GM21367 (cell line): ENCODE results near the gene GGTLC1.
"Not testable (repeated sequence)": the region's sequence is repeated elsewhere in the genome, so short reads cannot be mapped to it uniquely, and the experiment has no call there.

ENCODE experiments used
- ATAC-seq: cut with Tn5 transposase; IDR thresholded peaks from one replicate; pipeline ENCODE4 v1.9.1; 2021; ENCODE audit not compliant: unreplicated experiment

Gene GGTLC1

DNA sequence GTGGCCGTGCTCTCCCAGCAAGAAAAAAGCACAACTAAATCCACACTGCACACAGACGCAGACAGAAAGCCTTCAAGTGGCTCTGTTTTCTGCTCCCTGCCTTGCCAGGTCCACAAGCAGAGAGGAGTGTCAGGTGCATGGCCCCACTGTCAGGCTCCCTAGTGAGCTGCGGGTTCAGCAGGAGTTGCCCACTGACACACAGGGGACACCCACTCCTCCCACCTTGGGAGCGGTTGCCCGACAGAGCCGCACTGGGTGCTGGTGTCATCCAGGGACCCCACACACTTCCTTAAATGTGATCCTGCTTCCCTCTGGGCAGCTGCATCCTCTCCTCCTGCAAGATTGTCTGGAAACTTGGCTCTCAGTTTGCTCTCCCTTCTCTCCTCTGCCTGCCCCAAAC lies 6.7 kb upstream of the GGTLC1 start:
- not testable (repeated sequence) for ATAC-seq

DNA sequence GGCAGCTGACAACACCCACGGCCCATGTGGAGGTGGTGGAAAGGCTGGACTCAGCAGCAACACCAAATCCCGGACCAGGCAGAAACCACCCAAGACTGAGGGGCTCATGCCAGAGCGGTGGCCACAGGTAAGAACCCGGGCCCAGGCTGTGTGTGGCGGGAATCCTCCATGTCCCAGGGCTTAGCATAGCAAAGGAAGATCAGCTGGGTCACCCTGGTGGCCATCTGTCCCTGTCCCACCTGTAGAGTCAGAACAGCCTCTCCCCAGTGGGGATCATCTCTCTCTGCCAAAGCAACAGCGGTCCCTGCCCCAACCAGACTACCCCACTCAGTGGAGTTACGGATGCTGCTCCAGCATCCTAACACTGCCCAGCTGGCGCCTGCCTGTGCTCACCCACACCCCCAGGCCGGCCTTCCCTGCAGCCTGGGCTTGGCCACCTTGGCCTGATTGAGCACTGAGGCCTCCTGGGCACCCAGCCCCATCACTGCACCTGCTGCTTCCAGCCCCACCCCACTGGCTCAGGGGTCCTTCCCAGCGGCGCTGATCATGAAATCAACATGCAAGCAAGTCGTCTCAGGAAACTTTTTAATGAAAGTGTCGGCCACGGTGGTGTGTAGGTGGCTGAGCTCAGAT lies 5.5 kb upstream of the GGTLC1 start:
- ATAC-seq, result not testable (repeated sequence)

DNA sequence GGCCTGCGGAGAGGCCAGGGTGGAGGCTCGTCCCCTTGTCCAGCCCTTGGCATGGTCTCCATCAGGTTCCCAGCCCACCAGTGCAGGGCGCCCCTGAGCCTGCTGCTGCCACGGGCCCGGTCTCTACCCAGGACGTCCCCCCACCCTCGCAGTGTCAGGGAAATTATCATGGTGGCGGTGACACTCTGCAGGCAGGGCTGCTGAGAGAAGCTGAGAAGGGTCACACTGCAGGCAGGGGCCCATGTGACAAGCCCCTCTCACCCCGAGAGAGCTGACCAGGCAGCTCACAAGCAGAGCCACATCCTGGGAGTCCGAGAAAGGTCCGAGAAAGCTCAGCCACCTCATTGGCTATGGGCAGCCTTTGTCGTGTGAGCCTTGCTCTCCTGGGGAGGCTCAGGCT lies 4.9 kb upstream of the GGTLC1 start:
- not testable (repeated sequence) for ATAC-seq

DNA sequence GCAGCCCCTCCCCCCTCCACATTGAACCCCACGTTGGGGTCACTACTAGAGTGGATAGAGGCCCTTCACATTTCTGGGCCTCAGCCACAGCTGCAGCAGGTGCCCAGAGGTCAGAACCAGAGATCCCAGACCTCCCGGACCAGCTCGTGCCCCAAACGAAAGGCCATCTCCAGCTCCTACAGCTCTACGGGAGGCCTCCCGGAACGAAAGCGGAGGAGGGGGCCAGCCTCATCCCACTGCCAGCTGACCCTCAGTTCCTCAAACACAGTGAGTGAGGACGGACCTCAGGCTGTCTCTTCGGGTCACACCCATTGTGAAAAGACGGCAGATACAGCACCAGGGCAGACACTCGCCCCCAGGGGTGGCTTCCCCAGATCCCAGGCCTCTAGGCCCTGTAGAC lies 1.7 kb upstream of the GGTLC1 start:
- ATAC-seq, result not testable (repeated sequence)

DNA sequence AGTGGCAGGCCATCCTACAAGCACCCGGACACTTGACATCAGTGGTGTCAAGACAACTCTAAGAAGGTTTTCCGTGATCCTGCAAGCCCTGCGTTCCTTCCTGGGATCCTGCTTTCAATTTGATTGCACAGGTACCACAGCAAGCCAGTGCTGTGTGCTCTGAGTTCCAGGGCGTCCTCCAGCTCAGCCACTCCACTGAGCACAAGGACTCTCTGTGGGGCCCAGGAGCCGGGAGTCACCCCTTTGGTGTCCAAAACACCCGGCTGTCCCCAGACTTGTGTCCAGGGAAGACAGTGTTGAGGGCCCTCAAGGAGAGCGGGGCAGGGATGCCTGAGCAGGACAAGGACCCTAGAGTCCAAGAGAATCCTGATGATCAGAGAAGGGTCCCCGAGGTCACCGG lies 387 bp upstream of the GGTLC1 start:
- not testable (repeated sequence) for ATAC-seq

DNA sequence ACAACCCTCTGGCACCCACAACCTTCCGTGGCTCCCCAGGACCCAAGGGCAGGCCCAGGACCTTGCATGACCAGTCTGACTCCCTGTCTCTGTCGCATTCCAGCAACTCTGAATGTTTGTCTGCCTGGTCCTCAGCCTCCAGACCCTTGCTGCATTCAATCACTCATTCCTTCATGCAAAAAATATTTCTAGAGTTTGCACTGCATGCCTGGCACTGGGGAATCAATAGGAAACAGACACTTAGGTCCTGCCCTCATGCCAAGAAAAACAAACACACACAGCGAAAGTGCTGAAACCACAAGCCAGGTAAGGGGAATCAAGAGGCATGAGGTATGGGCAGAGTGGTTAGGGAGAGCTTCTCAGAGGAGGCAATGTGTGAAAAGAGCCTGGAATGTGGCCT lies 1.9 kb downstream of the GGTLC1 start:
- not testable (repeated sequence) for ATAC-seq

DNA sequence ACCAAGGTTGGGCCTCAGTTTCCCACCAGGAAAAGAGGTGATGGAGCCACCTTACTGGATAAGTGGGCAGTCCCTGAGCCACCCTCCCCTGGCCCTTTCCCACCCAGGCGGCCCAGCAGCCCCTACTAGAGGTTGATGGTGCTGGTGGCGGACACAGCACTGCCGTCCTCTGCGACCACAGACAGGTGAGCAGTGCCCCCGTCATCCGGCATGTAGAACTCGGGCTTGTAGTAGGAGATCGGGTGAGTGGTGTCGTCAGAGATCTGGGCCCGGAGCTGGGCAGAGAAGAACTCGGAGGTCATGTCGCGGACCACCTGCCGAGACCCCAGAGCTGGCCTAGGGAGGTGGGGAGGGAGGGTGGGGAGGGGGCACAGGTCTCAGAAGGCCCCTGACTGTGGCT lies 2.3 kb downstream of the GGTLC1 start:
- not testable (repeated sequence) for ATAC-seq

DNA sequence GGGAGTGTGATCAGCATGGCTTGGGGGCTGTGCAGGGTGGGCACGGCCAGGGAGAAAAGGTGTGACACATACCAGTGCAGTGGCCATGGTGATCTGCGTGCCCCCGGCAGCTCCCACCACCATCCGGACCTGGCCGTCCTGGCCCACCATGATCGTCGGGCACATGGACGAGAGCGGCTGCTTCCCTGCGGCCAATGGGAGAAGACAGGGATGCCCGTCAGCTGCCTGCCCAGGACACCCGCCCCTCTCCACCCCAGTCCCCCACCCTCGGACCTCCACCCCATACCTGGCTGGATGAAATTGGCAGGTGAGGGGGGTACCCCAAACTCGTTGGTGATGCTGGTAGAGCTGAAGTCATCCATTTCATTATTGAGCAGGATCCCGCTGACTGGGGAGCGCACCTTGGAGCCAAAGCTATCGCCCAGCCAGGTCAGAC lies 2.8 kb downstream of the GGTLC1 start:
- not testable (repeated sequence) for ATAC-seq

DNA sequence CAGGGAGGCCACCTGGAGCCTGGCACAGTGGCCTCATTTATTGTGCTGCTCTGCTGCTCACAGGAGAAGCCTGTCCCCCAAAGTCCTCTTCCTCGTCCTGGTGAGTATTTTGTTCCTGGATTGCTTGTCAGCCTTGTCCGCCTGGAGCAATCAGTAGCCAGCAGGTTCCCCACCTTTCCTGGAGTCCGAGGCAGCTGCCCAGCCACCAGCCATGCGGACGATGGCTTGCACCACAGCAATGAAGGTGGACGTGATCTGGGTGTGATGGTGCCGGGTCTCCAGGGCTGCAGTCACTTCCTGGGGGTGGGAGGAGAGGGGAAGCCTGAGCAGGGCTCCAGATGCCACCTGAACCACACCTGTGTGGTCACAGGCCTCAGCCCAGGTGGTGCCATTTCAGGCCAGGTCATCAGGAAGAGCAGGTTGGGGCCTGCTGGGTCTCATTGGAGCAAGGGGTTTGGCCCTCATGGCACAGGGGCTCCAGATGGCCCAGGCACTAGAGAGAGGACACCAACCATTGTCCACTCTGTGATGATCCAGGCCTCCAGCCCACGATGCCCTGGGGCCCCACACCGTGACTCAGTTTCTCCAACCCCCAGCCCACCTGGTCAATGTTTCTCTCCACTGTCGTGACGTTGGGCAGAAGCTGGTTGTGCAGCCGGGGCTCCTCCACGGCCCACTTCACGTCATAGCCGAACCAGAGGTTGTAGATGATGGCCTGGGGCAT lies 3.4 kb downstream of the GGTLC1 start:
- ATAC-seq, result not testable (repeated sequence)

DNA sequence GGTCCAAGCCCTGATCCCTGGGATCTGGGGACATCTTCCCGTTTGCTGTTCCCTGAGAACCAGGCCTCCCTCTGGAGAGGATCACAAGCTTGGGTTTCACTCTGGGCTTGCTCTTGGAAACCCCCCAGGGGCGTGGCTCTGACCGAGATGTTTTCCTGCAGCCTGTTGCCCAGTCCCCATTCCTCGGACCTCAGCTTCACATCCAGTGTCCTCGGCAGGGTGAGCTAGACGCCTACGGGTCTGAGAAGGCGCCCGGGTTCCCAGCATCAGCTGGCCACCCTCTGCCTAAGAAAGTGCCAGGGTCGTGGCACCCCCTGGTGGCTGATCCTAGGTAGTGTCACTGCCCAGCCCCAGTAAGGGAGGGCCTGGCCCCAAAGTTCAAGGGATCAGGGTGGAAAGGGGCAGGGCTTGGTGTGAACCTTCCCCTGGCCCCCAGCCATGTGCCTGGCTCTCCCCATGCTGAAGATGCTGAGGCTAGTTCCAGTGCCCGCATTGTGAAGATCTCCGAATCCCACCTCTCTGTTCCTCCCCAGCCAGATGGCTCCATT lies 4.0 kb downstream of the GGTLC1 start:
- ATAC-seq, result not testable (repeated sequence)

DNA sequence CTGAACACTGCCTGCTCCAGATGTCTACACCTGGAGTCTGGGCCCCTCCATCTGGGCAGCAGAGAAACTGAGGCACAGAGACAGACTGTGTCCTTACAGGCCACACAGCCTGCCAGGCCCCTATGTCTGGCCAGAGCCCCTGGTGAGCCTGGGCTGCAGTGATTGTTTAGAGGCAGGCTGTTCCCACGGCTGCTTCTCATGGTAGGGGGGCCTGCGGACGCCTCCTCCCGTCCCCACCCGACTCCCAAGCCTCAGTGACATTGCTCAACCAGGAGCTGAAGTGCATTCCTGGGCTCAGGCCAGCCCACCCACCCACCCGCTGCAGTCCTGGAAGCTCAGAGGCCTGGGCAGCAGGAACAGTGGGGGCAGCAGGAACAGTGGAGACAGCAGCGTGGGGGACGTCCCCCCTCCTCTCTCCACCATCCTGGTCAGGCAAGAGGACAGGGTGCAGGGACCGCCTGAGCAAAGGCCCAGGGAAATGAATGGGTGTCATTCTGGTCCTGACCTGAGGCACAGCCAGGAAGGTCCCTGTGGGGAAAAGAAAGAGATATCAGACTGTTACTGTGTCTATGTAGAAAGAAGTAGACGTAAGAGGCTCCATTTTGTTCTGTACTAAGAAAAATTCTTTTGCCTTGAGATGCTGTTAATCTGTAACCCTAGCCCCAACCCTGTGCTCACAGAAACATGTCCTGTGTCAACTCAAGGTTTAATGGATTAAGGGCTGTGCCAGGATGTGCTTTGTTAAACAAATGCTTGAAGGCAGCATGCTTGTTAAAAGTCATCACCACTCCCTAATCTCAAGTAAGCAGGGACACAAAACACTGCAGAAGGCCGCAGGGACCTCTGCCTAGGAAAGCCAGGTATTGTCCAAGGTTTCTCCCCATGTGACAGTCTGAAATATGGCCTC lies 6.2 kb downstream of the GGTLC1 start:
- ATAC-seq, result not testable (repeated sequence)

DNA sequence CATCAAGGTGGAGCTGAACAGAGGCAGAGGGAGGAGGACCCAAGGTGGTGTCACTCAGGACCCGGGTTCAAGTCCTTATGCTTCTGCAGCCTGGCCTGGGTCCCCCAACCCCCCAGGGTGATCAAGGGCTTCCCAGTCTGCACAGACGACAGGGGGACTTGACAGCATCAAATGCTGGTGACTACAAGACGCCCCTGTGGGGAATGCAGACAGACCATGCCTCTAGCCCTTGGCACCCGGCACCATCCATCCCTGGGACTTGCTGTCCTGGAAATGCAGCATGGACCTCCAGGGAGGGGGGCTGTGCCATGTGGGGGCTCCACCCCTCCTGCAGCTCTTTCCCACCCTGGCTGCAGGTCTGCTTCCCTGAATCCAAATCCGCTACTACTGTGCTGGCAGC lies 7.1 kb downstream of the GGTLC1 start:
- ATAC-seq, result not testable (repeated sequence)

DNA sequence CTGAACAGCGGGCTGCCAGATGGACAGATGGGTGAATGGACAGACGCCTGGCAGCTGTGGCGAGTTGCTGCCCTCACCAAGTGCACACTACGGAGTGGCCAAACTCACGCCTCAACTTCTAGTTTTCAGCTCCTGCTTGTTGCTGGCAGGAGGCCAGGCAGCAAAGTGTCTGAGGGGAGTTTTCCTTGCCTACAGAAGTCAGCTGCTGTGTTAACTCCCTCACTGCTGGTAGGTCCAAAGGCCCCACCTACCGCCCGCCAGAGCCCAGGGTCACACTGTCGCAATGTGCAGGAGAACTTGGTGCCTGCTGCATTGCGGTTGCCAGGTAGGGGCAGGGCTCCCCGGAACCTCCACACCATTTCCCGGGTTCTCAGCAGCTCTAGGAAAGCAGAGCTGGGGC lies 7.6 kb downstream of the GGTLC1 start:
- not testable (repeated sequence) for ATAC-seq

DNA sequence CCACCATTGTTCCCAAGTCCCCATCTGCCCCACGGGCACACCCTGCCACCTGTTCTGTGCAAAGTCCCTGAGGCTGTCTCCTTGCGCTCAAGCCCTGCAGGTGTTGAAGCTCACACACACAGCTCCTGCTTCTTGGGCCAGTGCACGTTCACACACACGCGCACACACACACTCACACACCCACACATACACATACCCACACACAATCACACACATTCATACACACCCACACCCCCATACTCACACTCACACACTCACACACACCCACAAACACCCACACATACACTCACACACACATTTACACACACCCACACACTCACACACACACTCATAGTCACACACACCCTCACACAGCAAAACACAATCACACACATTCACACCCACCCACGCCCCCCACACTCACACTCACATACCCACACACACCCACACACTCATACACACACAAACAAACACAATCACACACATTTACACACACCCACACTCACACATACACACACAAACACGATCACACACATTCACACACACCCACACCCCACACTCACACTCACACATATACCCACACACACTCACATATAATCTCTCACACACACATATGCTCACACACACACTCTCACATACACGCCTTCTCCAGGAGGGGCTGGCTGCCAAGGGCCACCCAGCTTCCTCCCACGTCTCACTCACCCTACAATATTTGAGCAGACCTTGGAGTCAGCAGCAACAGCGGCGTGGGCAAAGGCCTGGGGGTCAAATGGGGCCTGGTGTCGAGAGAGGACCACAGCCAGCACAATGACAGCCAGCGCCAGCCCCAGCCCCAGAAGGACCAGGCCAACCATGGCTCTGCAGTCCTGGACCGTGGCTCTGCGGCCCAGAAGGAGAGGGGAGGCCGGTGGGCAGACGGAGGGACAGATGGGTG lies 8.4 kb downstream of the GGTLC1 start:
- not testable (repeated sequence) for ATAC-seq

DNA sequence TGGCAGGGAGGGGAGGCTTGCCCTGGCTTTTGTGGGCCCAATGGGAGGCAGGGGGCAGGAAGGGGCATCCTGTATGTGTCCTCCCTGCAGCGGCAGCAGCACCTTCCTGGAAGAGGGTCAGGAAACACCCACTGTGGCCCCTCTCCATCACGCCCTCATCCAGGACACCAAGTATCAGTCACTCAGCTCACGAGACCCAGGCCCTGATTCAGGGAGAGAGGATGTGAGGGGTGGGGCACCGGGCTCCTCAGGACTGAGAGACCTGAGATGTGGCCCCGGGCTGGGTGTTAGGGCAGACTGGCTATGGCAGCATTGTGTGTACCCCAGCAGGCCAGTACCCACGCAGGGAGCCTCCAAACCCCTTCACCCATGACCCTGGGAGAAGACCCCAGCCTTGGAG lies 9.2 kb downstream of the GGTLC1 start:
- not testable (repeated sequence) for ATAC-seq

DNA sequence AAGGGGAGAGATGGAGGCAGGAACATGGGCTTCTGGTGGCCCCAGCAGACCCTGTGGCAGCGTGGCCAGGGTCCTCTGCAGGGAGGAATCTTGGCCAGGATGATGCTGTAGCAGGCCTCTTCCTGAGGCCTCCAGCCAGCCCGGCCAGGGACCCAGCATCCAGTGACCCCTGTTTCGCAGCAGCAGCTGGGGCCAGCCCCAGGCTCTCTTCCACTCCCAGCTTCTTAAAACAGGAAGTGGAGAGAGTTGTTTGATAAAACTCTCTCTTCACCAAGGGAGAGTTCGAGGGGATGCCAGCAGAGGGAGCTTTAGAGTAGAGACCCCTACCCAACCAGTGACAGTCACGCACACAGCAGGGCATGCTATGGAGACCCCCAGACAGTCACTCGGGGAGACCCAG lies 10.1 kb downstream of the GGTLC1 start:
- ATAC-seq, result not testable (repeated sequence)

DNA sequence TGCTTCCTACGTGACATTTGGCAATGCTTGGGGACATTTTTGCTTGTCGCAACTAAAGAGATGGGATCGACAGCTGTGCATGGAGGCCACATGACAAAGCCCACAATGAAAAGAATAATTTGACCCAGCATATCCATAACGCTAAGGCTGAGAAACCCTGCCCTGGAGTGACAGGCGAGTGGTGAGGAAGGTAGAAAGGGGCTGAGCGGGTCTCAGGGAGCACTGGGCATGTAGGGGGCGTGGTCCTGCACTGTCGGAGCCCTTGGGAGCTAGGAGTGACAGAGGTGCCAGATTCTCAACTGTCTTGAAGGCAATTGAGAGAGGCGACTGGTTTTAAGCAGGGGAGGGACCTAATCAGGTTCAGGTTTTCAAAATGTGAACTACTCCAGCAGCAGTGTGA lies 13.6 kb downstream of the GGTLC1 start:
- no peak for ATAC-seq

DNA sequence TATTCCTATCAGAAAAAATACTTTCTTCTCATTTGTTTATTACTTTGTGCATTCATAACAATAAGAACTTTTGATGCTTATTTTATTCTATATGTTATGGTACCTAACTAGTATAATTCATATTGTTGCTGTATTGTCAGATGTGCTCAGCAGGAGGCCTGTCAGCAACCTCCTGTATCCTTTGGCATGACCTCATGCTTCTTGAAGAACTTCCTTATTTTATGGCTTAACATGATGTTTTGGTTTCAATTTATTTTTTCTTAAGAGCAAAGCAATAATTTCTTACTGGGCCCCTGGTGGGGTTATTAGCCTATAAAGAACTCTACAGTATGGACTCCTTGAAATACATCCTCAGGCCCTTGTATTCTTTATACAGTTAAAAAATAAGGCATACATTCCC lies 17.3 kb downstream of the GGTLC1 start:
- ATAC-seq, result no peak

DNA sequence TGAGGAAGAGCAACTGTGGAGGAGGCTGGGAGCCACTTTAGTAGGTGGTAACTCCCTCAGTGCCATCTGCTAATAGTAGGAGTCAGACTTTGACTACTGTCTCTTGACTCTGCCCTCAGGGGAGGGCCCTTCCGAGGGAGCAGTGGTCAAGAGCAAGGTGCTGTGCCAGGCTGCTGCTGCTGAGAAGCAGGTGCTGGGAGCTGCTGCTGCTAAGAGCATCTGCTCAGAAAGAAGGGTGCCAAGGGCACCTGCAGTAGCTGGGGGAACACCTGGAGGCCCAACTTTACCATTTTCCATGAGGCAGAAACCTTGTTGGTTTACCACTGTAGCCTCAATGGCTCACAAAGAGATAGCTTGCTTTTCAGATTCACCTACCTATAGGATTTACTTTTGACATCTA lies 18.5 kb downstream of the GGTLC1 start:
- ATAC-seq, result no peak

DNA sequence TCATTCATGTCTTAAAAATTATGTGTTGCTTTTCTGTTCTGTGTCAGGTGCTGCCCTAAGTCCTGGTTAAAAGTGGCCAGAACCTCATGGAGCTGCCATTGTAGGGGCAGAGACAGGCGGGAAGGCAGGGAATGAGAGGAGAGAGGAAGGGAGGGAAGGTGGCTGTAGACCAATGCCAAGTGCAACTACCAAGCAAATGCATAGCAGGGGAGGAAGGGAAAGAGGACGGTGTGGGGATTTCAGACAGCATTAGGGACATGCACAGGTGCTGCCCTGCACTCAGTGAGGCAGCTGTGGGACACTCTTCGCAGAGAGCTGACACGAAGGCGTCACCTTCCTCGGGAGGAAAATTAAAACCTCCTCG lies 21.0 kb downstream of the GGTLC1 start:
- no peak for ATAC-seq
